Measurements from ENCODE around the gene SRP14. TPM values are rescaled to one million over a fixed set of nuclear protein-coding genes. Genes with fewer than 3 reads are reported as not detected.

SRP14 gene
- total RNA-seq, 1 donor from 2014 or later: 232 TPM

DNA sequence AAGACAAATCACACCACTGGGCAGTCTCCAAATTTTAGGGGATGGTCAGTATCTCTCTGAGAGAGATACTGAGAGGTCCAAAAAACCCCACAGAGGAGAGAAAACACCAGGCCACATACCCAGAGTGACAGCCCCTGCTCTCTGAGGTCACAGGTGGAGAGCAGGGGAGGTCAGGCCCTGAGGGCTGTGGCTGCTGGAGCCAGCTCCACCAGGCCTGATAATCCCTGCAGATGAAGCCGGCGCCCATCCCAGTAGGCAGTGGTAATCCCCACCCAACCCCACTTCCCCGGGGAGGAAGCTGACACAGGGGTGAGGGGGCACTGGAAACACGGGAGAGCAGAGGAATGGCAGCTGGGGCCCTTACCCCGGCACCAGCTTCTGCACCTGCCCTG lies 31.2 kb upstream of the SRP14 start:
- intact Hi-C loops (cut with DNase I): loop anchor here (2.0 kb wide), 1 partner anchor 33 kb away; no protein-coding TSS in a partner anchor
- no peak for ATAC-seq
- no peak for DNase-seq (ENCODE audit: missing footprints)

DNA sequence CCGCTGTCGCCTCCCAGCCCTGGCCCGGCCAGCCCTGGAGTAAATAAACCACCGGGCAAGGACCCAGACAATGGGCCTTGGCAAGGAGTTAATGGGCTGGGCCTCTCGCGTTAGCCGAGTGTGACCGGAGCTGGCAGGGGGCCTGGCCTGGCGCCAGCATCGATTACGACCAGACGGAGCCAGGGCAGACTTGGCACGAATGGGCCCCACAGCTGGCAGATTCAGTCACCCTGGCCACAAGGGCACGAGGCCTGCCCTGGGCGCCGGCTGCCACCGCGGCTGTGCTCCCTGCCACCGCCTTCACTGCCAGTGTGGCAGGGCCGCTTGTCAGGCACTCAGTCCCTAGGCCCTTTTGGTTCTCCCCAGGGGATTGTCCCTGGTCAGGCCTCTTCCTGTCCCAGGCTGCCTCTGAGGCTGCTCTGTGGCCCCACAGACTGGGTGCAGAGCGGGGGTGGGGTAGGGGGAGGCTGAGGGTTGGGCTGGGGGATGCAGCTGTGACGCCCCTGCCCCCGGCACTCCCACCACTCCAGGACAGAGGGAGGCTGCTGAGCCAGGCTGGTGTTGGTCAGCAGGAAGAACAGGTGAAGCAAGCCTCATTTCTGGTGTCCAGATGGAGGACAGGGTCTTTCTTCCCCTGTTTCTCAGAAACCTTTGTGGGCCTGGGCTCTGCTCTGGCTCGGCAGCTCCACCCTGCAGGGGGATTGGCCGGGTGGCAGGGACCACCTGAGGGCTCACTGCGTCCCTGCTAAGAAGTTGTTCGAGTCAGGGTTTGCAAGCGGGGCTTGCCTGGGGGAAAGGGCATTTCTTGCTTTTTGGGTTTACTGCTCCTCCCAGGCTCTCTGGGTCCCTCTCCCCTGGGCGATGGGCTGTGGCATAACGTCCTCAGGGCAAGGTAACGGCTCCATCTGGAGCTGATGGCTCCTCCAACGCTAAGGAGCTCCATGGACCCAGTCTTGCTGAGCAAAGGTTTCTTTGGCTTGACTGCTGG lies 30.5 kb upstream of the SRP14 start:
- DNase-seq (ENCODE audit: missing footprints) (peak; percentile 95), ATAC-seq (peak; percentile 91)
- intact Hi-C loops (cut with DNase I): loop anchor here (2.0 kb wide), 1 partner anchor 33 kb away; no protein-coding TSS in a partner anchor

GRCh38 chr15:40067921-40068624 lies 29.1 kb upstream of the SRP14 start:
- DNase-seq (ENCODE audit: missing footprints) (no peak), ATAC-seq (no peak)
- intact Hi-C loops (cut with DNase I): no loop called here

GRCh38 chr15:40066589-40066988 lies 27.6 kb upstream of the SRP14 start:
- intact Hi-C loops (cut with DNase I): no loop called here
- ATAC-seq: no peak
- no peak for DNase-seq (ENCODE audit: missing footprints)

- intact Hi-C loops (cut with DNase I): no loop called here
- no peak for DNase-seq (ENCODE audit: missing footprints)
- ATAC-seq: no peak
Observed at GRCh38 chr15:40065166-40065565, 26.2 kb upstream of the SRP14 start.

DNA sequence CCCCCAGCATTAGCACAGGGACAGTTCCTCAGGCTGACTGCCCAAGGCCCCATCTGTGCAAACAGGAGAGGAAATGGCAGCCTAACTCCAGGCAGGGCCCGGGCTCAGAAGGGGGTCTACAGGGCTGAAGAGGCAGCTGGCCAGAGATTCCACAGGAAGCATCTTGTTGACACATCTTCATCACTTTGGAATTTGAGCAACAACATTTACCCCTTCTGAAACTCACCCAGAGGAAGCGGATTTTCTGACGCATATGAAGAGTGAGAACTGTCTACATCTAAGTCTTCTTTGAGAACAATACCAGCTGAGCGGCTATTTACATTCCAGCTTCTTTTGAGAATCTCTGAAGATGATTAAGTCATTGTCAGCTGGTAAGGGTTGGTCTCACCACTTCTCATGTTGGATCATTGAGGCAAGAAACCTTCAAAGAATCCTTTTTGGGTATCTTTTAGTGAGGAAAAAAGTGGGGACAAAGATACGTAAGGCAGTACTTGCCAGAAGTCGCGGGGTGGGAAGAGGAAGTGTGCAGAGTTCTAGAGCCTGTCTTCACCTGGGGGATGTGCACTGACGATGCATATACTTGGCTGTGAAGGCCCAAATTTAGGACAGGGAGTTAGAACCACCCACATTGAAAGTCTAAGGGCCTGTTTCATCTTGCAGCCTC lies 25.4 kb upstream of the SRP14 start:
- ATAC-seq (no peak), DNase-seq (ENCODE audit: missing footprints) (no peak)
- intact Hi-C loops (cut with DNase I): no loop called here

GRCh38 chr15:40063563-40064011 lies 24.6 kb upstream of the SRP14 start:
- DNase-seq (ENCODE audit: missing footprints): no peak
- intact Hi-C loops (cut with DNase I): no loop called here

GRCh38 chr15:40062816-40063562 lies 24.0 kb upstream of the SRP14 start:
- DNase-seq (ENCODE audit: missing footprints): no peak
- intact Hi-C loops (cut with DNase I): no loop called here

More at GRCh38 chr15:40063563-40064011, 24.6 kb upstream of the SRP14 start:
- ATAC-seq: peak; percentile 77

GRCh38 chr15:40061212-40061901 lies 22.4 kb upstream of the SRP14 start:
- DNase-seq (ENCODE audit: missing footprints) (no peak), ATAC-seq (no peak)
- intact Hi-C loops (cut with DNase I): no loop called here

More at GRCh38 chr15:40062816-40063562, 24.0 kb upstream of the SRP14 start:
- ATAC-seq: no peak

DNA sequence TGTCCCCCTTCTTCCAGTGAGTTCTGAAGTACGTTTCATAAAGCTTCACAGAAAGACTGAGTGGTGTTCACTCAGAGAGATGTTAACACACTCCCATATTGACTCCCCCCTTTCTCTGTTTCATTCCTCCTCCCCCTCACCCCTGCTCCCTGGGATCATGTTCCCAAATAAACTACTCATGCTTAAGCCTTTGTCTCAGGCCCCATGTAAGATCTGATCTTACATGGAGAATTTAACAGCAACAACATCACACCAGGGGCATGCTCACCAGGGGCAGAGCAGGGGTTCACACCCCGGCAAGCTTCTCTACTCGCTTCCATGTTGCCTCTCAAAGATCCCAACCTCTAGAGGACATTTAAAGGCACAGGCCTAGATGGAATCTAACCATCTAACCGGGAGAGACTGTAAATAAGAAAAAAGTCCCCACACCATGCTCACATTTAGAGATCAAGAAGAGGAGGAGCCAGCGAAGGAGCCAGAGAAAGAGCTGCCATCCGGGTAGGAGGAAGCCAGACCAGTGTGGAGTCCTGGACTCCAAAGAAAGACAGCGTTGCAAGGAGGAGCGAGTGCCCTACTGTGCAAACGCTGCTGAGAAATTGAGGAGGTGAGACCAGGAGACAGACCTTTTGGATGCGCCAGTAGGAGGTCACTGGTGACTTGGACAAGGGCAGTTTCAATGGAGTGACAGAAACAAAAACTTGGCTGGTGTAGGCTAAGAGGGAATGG lies 21.4 kb upstream of the SRP14 start:
- DNase-seq (ENCODE audit: missing footprints) (no peak), ATAC-seq (no peak)
- intact Hi-C loops (cut with DNase I): no loop called here

DNA sequence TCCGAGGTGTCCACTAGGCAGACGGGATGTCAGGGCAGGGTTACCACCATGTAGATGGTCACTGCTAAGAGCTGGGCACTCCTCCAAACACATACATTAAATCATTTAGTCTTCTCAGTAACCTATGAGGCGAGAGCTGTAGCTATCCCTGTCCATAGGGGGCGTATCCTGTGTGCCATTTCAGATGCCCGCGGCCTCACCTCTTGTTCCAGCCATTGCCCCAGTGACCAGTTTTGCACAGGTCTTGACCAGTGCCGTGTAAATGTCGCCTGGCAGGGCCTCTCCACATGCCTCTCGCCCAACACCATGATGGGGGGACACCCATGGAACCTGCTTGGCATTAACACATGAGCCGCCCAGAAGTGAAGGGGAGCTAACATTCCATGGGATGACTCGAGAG lies 20.8 kb upstream of the SRP14 start:
- intact Hi-C loops (cut with DNase I): loop anchor here (5.0 kb wide), 1 partner anchor 42 kb away; no protein-coding TSS in a partner anchor
- DNase-seq (ENCODE audit: missing footprints) (no peak), ATAC-seq (no peak)

DNA sequence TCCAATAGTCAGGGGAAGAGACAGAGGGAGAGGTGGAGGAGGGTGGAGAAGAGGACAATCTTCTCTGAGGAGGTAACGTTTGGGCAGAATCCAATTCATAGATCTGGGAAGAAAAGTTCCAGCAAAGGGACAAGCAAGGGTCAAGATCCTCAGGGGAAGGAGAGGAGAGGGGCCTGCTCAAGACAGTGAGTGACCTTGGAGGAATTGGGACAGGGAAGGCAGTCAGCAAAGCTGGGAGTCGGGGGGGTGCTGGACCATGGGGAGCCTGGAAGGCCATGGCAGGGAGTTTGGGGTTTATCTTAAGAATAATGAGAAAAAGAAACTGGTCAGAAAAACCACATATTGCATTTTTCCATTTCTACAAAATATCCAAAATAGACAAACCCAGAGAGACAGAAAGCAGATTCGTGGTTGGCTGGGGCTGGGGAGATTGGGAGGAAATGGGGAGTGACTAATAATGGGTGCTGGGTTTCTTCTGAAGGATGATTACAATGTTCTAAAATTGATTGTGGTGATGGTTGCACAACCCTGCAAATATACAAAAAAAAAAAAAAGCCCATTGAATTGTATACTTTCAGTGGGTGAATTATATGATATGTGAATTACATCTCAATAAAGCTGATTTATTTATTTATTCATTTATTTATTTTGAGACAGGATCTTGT lies 19.6 kb upstream of the SRP14 start:
- ATAC-seq (no peak), DNase-seq (ENCODE audit: missing footprints) (no peak)
- intact Hi-C loops (cut with DNase I): loop anchor here (5.0 kb wide), 1 partner anchor 44 kb away; no protein-coding TSS in a partner anchor

DNA sequence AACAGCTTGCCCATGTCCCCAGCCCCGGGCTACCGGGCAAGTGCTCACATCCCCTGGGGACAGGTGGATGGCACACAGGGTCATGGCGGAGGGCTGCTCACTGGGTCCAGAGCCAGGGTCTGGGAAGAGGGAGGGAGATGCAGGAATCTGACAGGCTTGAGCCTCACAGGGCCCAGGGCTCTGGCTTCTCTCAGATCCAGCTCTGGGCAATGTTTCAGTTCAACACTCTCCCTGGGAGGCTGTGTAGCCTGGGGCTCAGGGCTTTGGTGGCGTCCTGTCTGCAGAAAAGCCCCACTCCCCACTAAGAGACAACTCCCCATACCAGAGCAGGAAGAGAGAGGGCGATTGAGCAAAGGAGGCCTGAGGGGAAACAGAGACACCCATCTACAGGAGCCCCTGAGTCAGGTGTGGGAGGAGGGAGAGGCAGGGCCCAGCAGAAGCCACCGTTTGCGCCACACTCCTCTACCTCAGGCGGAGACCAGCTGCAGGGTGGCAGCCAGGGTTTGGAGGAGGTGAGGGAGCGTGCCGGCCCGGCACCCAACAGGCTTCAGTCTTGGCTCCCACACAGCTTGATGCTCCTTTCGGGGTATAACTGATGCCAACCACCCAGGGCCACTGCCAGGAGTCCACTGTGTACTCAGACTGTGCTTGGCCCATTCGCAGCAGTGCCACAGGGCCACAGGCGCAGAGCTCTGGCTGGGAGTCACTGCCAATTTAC lies 16.8 kb upstream of the SRP14 start:
- no peak for DNase-seq (ENCODE audit: missing footprints)
- intact Hi-C loops (cut with DNase I): loop anchor here (5.0 kb wide), 1 partner anchor 47 kb away; no protein-coding TSS in a partner anchor
- peak; percentile 91 for ATAC-seq

DNA sequence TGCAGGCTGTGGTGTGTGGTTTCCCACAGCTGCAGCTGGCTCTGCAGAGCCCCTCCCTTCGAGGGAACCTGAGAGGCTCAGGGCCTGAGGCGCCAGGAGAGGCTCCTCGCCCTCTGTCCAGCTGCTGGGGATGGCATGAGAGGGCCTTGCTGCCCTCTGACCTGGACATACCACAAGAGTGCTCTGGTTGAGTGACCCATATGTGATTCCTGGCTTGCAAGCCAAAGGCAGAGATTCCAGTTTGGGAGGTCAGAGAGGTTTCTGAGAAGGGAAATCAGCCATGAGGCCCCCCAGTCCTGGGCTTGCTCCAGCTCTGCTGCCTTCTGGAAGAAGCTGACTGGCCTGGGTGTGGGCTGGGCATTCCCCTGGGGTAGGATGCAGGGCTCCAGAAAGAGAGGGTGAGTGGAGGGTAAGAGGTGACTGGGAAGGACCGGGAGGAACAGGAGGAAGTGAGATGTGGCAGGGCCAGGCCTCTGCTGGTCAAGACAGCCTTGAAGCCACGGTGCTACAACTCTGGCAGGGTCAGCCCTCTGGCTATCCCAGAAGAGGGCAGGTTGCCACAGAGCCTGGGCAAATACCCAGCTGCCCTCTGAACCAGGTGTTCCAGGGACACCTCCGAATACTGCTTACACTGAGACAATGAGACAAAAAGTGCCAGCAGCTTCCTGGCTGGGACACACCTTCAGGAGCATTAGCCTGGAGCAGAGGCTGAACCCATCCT lies 16.0 kb upstream of the SRP14 start:
- ATAC-seq: peak; percentile 8
- DNase-seq (ENCODE audit: missing footprints): no peak
- intact Hi-C loops (cut with DNase I): loop anchor here (5.0 kb wide), 1 partner anchor 47 kb away; no protein-coding TSS in a partner anchor

- DNase-seq (ENCODE audit: missing footprints) (no peak), ATAC-seq (no peak)
- intact Hi-C loops (cut with DNase I): no loop called here
Observed at GRCh38 chr15:40054605-40054854, 15.5 kb upstream of the SRP14 start.

Data from Right ventricle myocardium inferior (tissue), 1 donor.